Gastroesophageal sphincter (tissue), 3 donors: ENCODE measurements around the gene SSBP2.

Experiments
- CTCF ChIP-seq, 4 experiments: fragments of 200-600 bp in 2 of 4; fragments of 450-650 bp in 2 of 4; sonication (generic) in 1 of 4; IDR thresholded peaks; one replicate each; pipeline ENCODE4 v1.5.1; 2017 to 2019; ENCODE audit warnings: antibody characterized with exemption in 4 of 4, mild to moderate bottlenecking in 2 of 4, moderate library complexity in 2 of 4
- EP300 ChIP-seq: sonication (generic); formaldehyde crosslinking; IDR thresholded peaks from one replicate; pipeline ENCODE4 v1.6.1; 2017; ENCODE audit warnings: antibody characterized with exemption, mild to moderate bottlenecking
- POLR2A ChIP-seq, 2 donors: fragments of 450-650 bp; IDR thresholded peaks; one replicate each; pipeline ENCODE4 v1.6.1; 2017; ENCODE audit warnings: antibody characterized with exemption in 2 of 2, mild to moderate bottlenecking in 2 of 2, moderate library complexity in 1 of 2
- POLR2AphosphoS5 ChIP-seq: sonication (generic); formaldehyde crosslinking; IDR thresholded peaks from one replicate; pipeline ENCODE4 v1.6.1; 2017; ENCODE audit warnings: antibody characterized with exemption

GRCh38 chr5:81756016-81756415, 5.1 kb upstream of the SSBP2 start:
- TF ChIP-seq POLR2AphosphoS5 (no peak), CTCF (IDR thresholded peaks at IDR 0.05) (no peak), POLR2A (IDR thresholded peaks at IDR 0.05) (no peak), EP300 (no peak)
